Parathyroid adenoma (tissue), 2 donors: ENCODE measurements around the gene CFDP1.

Source experiments
- H2AFZ ChIP-seq: fragments of 300-600 bp; sonication (generic); one replicate; pipeline ENCODE4 v1.7.0; 2017; ENCODE audit warnings: antibody characterized with exemption, mild to moderate bottlenecking
- H3K27ac ChIP-seq: fragments of 300-600 bp; sonication (generic); one replicate; pipeline ENCODE4 v1.7.0; 2017
- H3K27me3 ChIP-seq: fragments of 300-600 bp; sonication (generic); one replicate; pipeline ENCODE4 v1.7.0; 2017; ENCODE audit warnings: low read length; ENCODE audit not compliant: control insufficient read depth, insufficient read depth
- H3K36me3 ChIP-seq: fragments of 300-600 bp; sonication (generic); one replicate; pipeline ENCODE4 v1.7.0; 2017; ENCODE audit warnings: low read length; ENCODE audit not compliant: control insufficient read depth, insufficient read depth
- H3K4me1 ChIP-seq: fragments of 300-600 bp; sonication (generic); one replicate; pipeline ENCODE4 v1.7.0; 2017; ENCODE audit warnings: control low read depth
- H3K4me2 ChIP-seq: fragments of 300-600 bp; sonication (generic); one replicate; pipeline ENCODE4 v1.7.0; 2017; ENCODE audit warnings: low read length
- H3K4me3 ChIP-seq: fragments of 300-600 bp; sonication (generic); one replicate; pipeline ENCODE4 v1.7.0; 2017; ENCODE audit warnings: low read depth, low read length
- H3K79me2 ChIP-seq: fragments of 300-600 bp; sonication (generic); one replicate; pipeline ENCODE4 v1.7.0; 2017; ENCODE audit warnings: control low read depth
- H3K9ac ChIP-seq: fragments of 300-600 bp; sonication (generic); one replicate; pipeline ENCODE4 v1.7.0; 2017; ENCODE audit warnings: mild to moderate bottlenecking
- H3K9me3 ChIP-seq: fragments of 300-600 bp; sonication (generic); one replicate; pipeline ENCODE4 v1.7.0; 2017; ENCODE audit warnings: low read length; ENCODE audit not compliant: control insufficient read depth
- CTCF ChIP-seq: fragments of 300-600 bp; sonication (generic); IDR thresholded peaks from one replicate; pipeline ENCODE4 v1.7.0; 2017; ENCODE audit warnings: antibody characterized with exemption, mild to moderate bottlenecking
- donor health status: primary hyperparathyroidism.

The CFDP1 gene

GRCh38 chr16:75462806-75463205 is 29.5 kb upstream of the CFDP1 start:
- TF ChIP-seq CTCF, result no peak
- Histone ChIP-seq H3K9me3 (no peaks in the 10 kb centered on the region), H3K36me3 (no peaks in the 10 kb centered on the region), H3K27ac (no peak overlapping the region), H3K4me2 (peak overlapping the region; percentile 9), H3K79me2 (peaks cover 31% of the 10 kb centered on the region), H3K4me1 (no peaks in the 10 kb centered on the region), H3K9ac (no peak overlapping the region), H3K4me3 (no peak overlapping the region), H3K27me3 (no peaks in the 10 kb centered on the region), H2AFZ (no peak overlapping the region)

GRCh38 chr16:75461575-75461974 is 28.3 kb upstream of the CFDP1 start:
- no peaks in the 10 kb centered on the region for H3K36me3 ChIP-seq
- no peak overlapping the region for H3K4me2 ChIP-seq
- H3K4me3 ChIP-seq, result no peak overlapping the region
- no peak for TF ChIP-seq CTCF
- H3K9ac ChIP-seq, result no peak overlapping the region
- no peak overlapping the region for H3K27ac ChIP-seq
- H3K9me3 ChIP-seq, result no peaks in the 10 kb centered on the region
- peaks cover 41% of the 10 kb centered on the region for H3K79me2 ChIP-seq
- H3K4me1 ChIP-seq, result no peaks in the 10 kb centered on the region
- no peaks in the 10 kb centered on the region for H3K27me3 ChIP-seq
- no peak overlapping the region for H2AFZ ChIP-seq

GRCh38 chr16:75460446-75460845 is 27.1 kb upstream of the CFDP1 start:
- Histone ChIP-seq H2AFZ (no peak overlapping the region), H3K27ac (no peak overlapping the region), H3K4me2 (no peak overlapping the region), H3K9me3 (no peaks in the 10 kb centered on the region), H3K4me3 (no peak overlapping the region), H3K4me1 (no peaks in the 10 kb centered on the region), H3K79me2 (peaks cover 43% of the 10 kb centered on the region), H3K36me3 (no peaks in the 10 kb centered on the region), H3K9ac (no peak overlapping the region), H3K27me3 (no peaks in the 10 kb centered on the region)
- TF ChIP-seq CTCF, result no peak

DNA sequence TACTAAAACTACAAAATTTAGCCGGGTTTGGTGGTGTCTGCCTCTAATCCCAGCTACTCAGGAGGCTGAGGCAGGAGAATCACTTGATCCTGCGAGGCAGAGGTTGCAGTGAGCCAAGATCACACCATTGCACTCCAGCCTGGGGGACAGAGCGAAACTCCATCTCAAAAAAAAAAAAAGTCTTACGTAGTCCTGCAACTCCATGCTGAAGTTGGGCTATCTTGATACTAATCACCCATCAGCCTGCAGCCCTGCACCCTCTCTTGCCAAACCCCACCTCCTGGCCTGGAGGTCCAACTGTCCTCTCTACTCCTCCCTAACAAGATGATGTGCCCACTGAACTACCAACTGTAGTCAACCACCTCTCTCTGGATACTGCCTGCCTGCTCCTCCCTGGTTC is 26.4 kb upstream of the CFDP1 start:
- no peak overlapping the region for H3K27ac ChIP-seq

More for the DNA sequence above, 26.4 kb upstream of the CFDP1 start:
- Histone ChIP-seq H3K27me3 (no peaks in the 10 kb centered on the region), H3K9me3 (no peaks in the 10 kb centered on the region), H3K9ac (no peak overlapping the region), H2AFZ (no peak overlapping the region), H3K4me3 (no peak overlapping the region), H3K36me3 (no peaks in the 10 kb centered on the region), H3K79me2 (peaks cover 43% of the 10 kb centered on the region), H3K4me2 (no peak overlapping the region), H3K4me1 (no peaks in the 10 kb centered on the region)
- TF ChIP-seq CTCF, result no peak
